ENCODE results near the gene TPK1.

DNA sequence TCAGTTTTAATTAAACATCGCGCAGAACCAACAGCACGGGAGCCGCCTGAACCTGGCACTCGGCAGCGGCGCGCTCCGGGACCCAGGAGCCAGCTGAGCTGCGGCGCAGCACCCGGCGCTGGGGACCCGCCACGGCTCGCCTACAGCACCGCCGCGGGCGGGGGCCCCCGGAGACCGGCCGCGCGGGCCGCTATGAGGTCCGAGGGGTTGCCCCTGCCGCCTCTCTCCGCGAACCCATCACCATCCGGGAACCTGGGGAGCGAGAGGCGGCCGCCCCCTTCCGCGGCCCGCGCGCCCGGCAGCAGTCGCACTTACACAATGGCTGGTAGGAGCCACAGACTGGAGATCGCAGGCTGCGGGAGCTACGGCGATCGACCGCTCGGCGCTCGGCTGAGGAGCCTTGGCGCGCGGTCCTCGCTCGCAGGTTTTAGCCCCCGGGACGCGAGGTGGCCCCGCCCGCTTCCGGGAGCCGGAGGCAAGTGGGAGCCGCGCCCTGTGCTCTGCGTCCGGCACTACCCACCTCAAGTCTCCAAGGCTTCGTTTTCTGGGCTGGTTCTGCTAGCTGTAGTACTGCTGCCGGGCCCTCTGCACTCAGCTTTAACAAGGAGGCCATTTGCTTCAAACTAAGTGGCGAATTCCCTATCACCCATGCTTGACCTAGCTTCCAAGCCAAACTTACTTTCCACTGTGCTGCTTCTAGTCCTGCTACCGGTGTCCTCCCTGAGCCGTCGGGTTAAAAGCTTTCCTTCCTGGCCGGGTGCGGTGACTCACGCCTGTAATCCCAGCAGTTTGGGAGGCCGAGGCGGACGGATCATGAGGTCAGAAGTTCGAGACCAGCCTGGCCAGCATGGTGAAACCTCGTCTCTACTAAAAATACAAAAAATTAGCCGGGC is at the start of gene TPK1:
- TF ChIP-seq, protein P1, sequence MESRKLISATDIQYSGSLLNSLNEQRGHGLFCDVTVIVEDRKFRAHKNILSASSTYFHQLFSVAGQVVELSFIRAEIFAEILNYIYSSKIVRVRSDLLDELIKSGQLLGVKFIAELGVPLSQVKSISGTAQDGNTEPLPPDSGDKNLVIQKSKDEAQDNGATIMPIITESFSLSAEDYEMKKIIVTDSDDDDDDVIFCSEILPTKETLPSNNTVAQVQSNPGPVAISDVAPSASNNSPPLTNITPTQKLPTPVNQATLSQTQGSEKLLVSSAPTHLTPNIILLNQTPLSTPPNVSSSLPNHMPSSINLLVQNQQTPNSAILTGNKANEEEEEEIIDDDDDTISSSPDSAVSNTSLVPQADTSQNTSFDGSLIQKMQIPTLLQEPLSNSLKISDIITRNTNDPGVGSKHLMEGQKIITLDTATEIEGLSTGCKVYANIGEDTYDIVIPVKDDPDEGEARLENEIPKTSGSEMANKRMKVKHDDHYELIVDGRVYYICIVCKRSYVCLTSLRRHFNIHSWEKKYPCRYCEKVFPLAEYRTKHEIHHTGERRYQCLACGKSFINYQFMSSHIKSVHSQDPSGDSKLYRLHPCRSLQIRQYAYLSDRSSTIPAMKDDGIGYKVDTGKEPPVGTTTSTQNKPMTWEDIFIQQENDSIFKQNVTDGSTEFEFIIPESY (IDR thresholded peaks at IDR 0.05; ENCODE audit: borderline replicate concordance, low read depth), result 0 out of 2 replicates have a peak, but pooled peaks have one; percentile 57
- TF ChIP-seq, protein P2, sequence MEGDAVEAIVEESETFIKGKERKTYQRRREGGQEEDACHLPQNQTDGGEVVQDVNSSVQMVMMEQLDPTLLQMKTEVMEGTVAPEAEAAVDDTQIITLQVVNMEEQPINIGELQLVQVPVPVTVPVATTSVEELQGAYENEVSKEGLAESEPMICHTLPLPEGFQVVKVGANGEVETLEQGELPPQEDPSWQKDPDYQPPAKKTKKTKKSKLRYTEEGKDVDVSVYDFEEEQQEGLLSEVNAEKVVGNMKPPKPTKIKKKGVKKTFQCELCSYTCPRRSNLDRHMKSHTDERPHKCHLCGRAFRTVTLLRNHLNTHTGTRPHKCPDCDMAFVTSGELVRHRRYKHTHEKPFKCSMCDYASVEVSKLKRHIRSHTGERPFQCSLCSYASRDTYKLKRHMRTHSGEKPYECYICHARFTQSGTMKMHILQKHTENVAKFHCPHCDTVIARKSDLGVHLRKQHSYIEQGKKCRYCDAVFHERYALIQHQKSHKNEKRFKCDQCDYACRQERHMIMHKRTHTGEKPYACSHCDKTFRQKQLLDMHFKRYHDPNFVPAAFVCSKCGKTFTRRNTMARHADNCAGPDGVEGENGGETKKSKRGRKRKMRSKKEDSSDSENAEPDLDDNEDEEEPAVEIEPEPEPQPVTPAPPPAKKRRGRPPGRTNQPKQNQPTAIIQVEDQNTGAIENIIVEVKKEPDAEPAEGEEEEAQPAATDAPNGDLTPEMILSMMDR (IDR thresholded peaks at IDR 0.05), result no peak
- TF ChIP-seq, protein P3, sequence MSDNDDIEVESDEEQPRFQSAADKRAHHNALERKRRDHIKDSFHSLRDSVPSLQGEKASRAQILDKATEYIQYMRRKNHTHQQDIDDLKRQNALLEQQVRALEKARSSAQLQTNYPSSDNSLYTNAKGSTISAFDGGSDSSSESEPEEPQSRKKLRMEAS (IDR thresholded peaks at IDR 0.05; ENCODE audit: low read depth), result peak; percentile 85; the same call in 1 of the 2 replicates
- TF ChIP-seq FOXM1 (IDR thresholded peaks at IDR 0.05; ENCODE audit: low read depth), result no peak
- TF ChIP-seq POLR2AphosphoS5 (IDR thresholded peaks at IDR 0.05; ENCODE audit: low read depth, low read length), result peak; percentile 81
- peak in 1 of 2 experiments; percentile 43; a peak in 1 of 4 replicates for TF ChIP-seq EP300 (IDR thresholded peaks at IDR 0.05; ENCODE audit: borderline replicate concordance in 1 of 2, low read depth in 1 of 2, low read length in 1 of 2)
- peak; percentile 11; the same call in 1 of the 2 replicates for TF ChIP-seq MXI1 (IDR thresholded peaks at IDR 0.05; ENCODE audit: low read depth, low read length)
- TF ChIP-seq TAF1 (IDR thresholded peaks at IDR 0.05; ENCODE audit: borderline replicate concordance, low read depth, low read length), result peak; percentile 84
- peak; percentile 21; the same call in 1 of the 2 replicates for TF ChIP-seq TCF12 (IDR thresholded peaks at IDR 0.05)
- TF ChIP-seq, protein P4, sequence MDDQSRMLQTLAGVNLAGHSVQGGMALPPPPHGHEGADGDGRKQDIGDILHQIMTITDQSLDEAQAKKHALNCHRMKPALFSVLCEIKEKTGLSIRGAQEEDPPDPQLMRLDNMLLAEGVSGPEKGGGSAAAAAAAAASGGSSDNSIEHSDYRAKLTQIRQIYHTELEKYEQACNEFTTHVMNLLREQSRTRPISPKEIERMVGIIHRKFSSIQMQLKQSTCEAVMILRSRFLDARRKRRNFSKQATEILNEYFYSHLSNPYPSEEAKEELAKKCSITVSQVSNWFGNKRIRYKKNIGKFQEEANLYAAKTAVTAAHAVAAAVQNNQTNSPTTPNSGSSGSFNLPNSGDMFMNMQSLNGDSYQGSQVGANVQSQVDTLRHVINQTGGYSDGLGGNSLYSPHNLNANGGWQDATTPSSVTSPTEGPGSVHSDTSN (IDR thresholded peaks at IDR 0.05), result 0 out of 2 replicates have a peak, but pooled peaks have one; percentile 28
